B cell (primary cell): ENCODE results near the gene PRKCH. TPM values are rescaled to one million over a fixed set of nuclear protein-coding genes. Genes with fewer than 3 reads are reported as not detected.

Experiments used
- ATAC-seq: fragments of 200-7000 bp; cut with Tn5 transposase; one replicate; pipeline ENCODE4 v1.10.0; 2021; ENCODE audit warnings: low read depth, mild to moderate bottlenecking, moderate number of reproducible peaks, moderate library complexity
- CTCF ChIA-PET: fragments of 350-600 bp; sonication (Branson Sonifier 250); formaldehyde crosslinking; loops from one replicate; lab custom pipeline; 2021; ENCODE audit warnings: antibody characterized with exemption, inconsistent platforms; lab: Charles Lee
- POLR2A ChIA-PET: fragments of 350-600 bp; sonication (Branson Sonifier 250); formaldehyde crosslinking; loops from one replicate; lab custom pipeline; 2021; ENCODE audit warnings: antibody characterized with exemption; lab: Charles Lee
- DNase-seq: peaks from one replicate; pipeline ENCODE4 v3.0.0; 2013
- H2AFZ ChIP-seq: 2 replicates; pipeline ENCODE4 v1.6.1; 2012; ENCODE audit warnings: mild to moderate bottlenecking, low read depth, low read length; ENCODE audit not compliant: insufficient read depth, poor library complexity, severe bottlenecking
- H3K27ac ChIP-seq, 2 donors: 1 replicate in 1 of 2; 2 replicates in 1 of 2; pipeline ENCODE4 v1.5.1; 2012 to 2013; ENCODE audit warnings: low read length in 2 of 2, mild to moderate bottlenecking in 2 of 2, moderate library complexity in 1 of 2
- H3K27me3 ChIP-seq, 4 experiments: fragments of 200-600 bp in 1 of 4; sonication (generic) in 1 of 4; replicated peaks in 1 of 4; 1 replicate in 2 of 4; 2 replicates in 2 of 4; pipeline versions ENCODE4 v1.6.1 to v1.7.0; 2013 to 2016; ENCODE audit warnings: low read length in 3 of 4, mild to moderate bottlenecking in 2 of 4, mixed read lengths in 1 of 4, moderate library complexity in 1 of 4; ENCODE audit not compliant: insufficient read depth in 4 of 4, control insufficient read depth in 3 of 4; ENCODE audit errors: control extremely low read depth in 1 of 4
- H3K36me3 ChIP-seq, 2 experiments: replicated peaks in 1 of 2; 1 replicate in 1 of 2; 2 replicates in 1 of 2; pipeline versions ENCODE4 v1.6.1 to v1.7.1; 2013; ENCODE audit warnings: low read length in 1 of 2; ENCODE audit not compliant: insufficient read depth in 2 of 2, control insufficient read depth in 1 of 2; ENCODE audit errors: control extremely low read depth in 1 of 2, extremely low read depth in 1 of 2
- H3K4me1 ChIP-seq, 2 donors: fragments of 200-600 bp in 1 of 2; sonication (generic) in 1 of 2; 1 replicate in 1 of 2; 2 replicates in 1 of 2; pipeline versions ENCODE4 v1.5.1 to v1.6.1; 2013 to 2017; ENCODE audit warnings: low read length in 2 of 2; ENCODE audit not compliant: control insufficient read depth in 2 of 2, insufficient read depth in 2 of 2
- H3K4me2 ChIP-seq: replicated peaks from 2 replicates; pipeline ENCODE3; 2012; ENCODE audit warnings: mild to moderate bottlenecking, low read depth, low read length; ENCODE audit not compliant: poor library complexity, severe bottlenecking
- H3K4me3 ChIP-seq, 5 experiments: fragments of 200-600 bp in 1 of 5; sonication (generic) in 1 of 5; 1 replicate in 3 of 5; 2 replicates in 2 of 5; pipeline versions ENCODE4 v1.5.1 to v1.7.0; 2011 to 2016; ENCODE audit warnings: low read length in 4 of 5, mild to moderate bottlenecking in 4 of 5, low read depth in 2 of 5, control low read depth in 1 of 5, moderate library complexity in 1 of 5; ENCODE audit not compliant: insufficient read depth in 1 of 5; ENCODE audit errors: control extremely low read depth in 1 of 5, extremely low read depth in 1 of 5
- H3K79me2 ChIP-seq: fragments of 200-600 bp; sonication (generic); one replicate; pipeline ENCODE4 v1.6.0; 2016; ENCODE audit warnings: low read length; ENCODE audit not compliant: control insufficient read depth, insufficient read depth
- H3K9ac ChIP-seq: fragments of 200-600 bp; sonication (generic); 2 replicates; pipeline ENCODE4 v1.6.1; 2017; ENCODE audit warnings: mild to moderate bottlenecking, low read length, moderate library complexity
- H3K9me3 ChIP-seq, 3 donors: one replicate each; pipeline versions ENCODE4 v1.6.1 to v1.7.1; 2013; ENCODE audit warnings: low read length in 2 of 3; ENCODE audit not compliant: control insufficient read depth in 2 of 3, insufficient read depth in 1 of 3; ENCODE audit errors: control extremely low read depth in 1 of 3
- H4K20me1 ChIP-seq: 2 replicates; pipeline ENCODE4 v1.6.0; 2012; ENCODE audit warnings: mild to moderate bottlenecking, low read length; ENCODE audit not compliant: insufficient read depth, control insufficient read depth, poor library complexity, severe bottlenecking
- H3K27ac Mint-ChIP-seq: one replicate; pipeline ENCODE4 v1.8.0; 2021; ENCODE audit warnings: mixed read lengths
- H3K27me3 Mint-ChIP-seq: one replicate; pipeline ENCODE4 v1.8.0; 2021; ENCODE audit warnings: mixed read lengths
- H3K4me1 Mint-ChIP-seq: one replicate; pipeline ENCODE4 v1.8.0; 2021; ENCODE audit warnings: mixed read lengths
- H3K4me3 Mint-ChIP-seq: one replicate; pipeline ENCODE4 v1.8.0; 2021; ENCODE audit warnings: mixed read lengths
- H3K9me3 Mint-ChIP-seq: one replicate; pipeline ENCODE4 v1.8.0; 2022; ENCODE audit warnings: mixed read lengths; ENCODE audit not compliant: insufficient read depth
- EZH2 ChIP-seq: IDR thresholded peaks from 2 replicates; pipeline ENCODE4 v1.6.1; 2012; ENCODE audit warnings: borderline replicate concordance, low read depth, mild to moderate bottlenecking, moderate library complexity, low read length; ENCODE audit not compliant: insufficient read depth, poor library complexity, severe bottlenecking
- WGBS: methylation state at CpG from one replicate; pipeline ENCODE4 v1.1.5; 2013; ENCODE audit warnings: missing lambda C conversion rate; ENCODE audit not compliant: insufficient coverage; 5-methylcytosine and 5-hydroxymethylcytosine counted together
- intact Hi-C: fragments of 100-400 bp; cut with micrococcal nuclease; formaldehyde crosslinking; loops from one replicate; pipeline ENCODE4 v1.10.0; 2022
- polyA plus RNA-seq: library from polyadenylated mRNA; depleted of rRNA; stranded (reverse); fragments of >200 nt; gene quantifications from 2 replicates; pipeline ENCODE4 v1.2.3, GENCODE V29; 2012
- total RNA-seq, 2 donors: library from RNA; stranded (reverse); fragments of 120-200 nt in 1 of 2; gene quantifications; 1 replicate in 1 of 2; 2 replicates in 1 of 2; pipeline versions ENCODE4 v1.2.3 to v1.2.4, GENCODE V29; 2013 to 2022
- TF ChIP-seq, protein P1 (sequence below): fragments of 200-600 bp; IDR thresholded peaks from one replicate; pipeline ENCODE4 v1.8.0; 2022; ENCODE audit warnings: antibody characterized with exemption, mild to moderate bottlenecking

Gene PRKCH
- total and polyA plus RNA-seq, 2 donors (not counting 1 experiment from before 2014, with no cell fraction given): 2.0 to 5.0 TPM

DNA sequence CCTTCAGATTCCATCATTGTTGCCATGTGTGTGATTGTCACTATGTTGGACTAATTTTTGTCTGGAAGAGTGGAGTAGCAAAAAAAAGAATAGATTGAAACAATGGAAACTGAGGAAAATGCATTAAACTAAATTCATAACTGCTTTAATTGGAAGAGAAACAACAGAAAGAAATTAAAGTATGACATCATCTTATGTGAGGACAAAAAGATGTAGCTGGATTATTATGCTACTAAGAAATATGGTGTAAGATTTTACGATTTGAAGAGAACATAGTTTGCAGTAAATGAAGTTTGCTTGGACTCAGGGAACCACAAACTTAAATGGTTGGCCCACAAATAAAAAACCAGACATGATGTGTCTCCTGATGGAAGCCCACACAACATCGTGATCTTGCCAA, 76.8 kb downstream of the PRKCH start:
- Histone ChIP-seq H3K27me3 (no peaks in the 10 kb centered on the region), H4K20me1 (no peaks in the 10 kb centered on the region), H3K4me1 (no peaks in the 10 kb centered on the region), H3K4me2 (no peak overlapping the region), H3K27ac (no peak overlapping the region), H3K9me3 (no peaks in the 10 kb centered on the region), H3K9ac (no peak overlapping the region), H2AFZ (no peak overlapping the region), H3K79me2 (no peaks in the 10 kb centered on the region), H3K4me3 (no peak overlapping the region), H3K36me3 (no peaks in the 10 kb centered on the region)
- POLR2A ChIA-PET: no interaction called here
- Mint-ChIP-seq H3K27me3 (peaks cover 8% of the 10 kb centered on the region), H3K27ac (no peak overlapping the region), H3K9me3 (no peaks in the 10 kb centered on the region), H3K4me3 (no peak overlapping the region), H3K4me1 (no peaks in the 10 kb centered on the region)
- intact Hi-C loops: no loop called here
- WGBS: 80% methylated on average over 1 of the region's 2 CpGs
- ATAC-seq (no peak), DNase-seq (no peak)
- CTCF ChIA-PET: interaction anchor here (0.6 kb wide), 1 partner anchor 719 kb away, joined by 3 read pairs; no protein-coding TSS in a partner anchor
- TF ChIP-seq, protein P1, sequence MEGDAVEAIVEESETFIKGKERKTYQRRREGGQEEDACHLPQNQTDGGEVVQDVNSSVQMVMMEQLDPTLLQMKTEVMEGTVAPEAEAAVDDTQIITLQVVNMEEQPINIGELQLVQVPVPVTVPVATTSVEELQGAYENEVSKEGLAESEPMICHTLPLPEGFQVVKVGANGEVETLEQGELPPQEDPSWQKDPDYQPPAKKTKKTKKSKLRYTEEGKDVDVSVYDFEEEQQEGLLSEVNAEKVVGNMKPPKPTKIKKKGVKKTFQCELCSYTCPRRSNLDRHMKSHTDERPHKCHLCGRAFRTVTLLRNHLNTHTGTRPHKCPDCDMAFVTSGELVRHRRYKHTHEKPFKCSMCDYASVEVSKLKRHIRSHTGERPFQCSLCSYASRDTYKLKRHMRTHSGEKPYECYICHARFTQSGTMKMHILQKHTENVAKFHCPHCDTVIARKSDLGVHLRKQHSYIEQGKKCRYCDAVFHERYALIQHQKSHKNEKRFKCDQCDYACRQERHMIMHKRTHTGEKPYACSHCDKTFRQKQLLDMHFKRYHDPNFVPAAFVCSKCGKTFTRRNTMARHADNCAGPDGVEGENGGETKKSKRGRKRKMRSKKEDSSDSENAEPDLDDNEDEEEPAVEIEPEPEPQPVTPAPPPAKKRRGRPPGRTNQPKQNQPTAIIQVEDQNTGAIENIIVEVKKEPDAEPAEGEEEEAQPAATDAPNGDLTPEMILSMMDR: no peak
- no peak for TF ChIP-seq EZH2

DNA sequence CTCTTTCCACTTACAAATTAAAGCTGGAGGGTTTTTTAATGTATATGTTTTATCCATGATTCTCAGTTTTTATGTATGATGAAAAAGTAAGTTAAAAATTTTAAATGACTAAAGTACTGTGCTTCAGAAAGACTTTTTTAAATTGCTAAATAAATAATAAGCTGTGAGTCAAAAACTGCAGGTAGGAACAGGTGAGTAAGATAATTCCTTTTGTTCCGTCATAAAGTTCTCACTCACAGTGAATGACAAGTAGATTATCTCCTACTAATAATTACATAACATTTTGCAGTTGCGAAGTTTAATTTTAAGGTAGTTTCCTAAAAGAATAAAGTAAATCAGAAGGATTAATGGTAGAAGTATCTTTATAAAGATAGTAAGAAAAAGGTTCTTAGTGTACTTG, 78.0 kb downstream of the PRKCH start:
- H3K4me2 ChIP-seq: no peak overlapping the region
- H3K4me3 ChIP-seq: no peak overlapping the region
- peaks cover 8% of the 10 kb centered on the region for H3K27me3 Mint-ChIP-seq
- intact Hi-C loops: no loop called here
- no peaks in the 10 kb centered on the region for H3K9me3 ChIP-seq
- no peak overlapping the region for H3K4me3 Mint-ChIP-seq
- H3K36me3 ChIP-seq: no peaks in the 10 kb centered on the region
- no CpG with 5 or more reads among the region's 2 CpGs for WGBS
- no peak overlapping the region for H2AFZ ChIP-seq
- no peak overlapping the region for H3K9ac ChIP-seq
- H4K20me1 ChIP-seq: no peaks in the 10 kb centered on the region
- no peak overlapping the region for H3K27ac ChIP-seq
- ATAC-seq: no peak
- ChIA-PET CTCF (no interaction called here), POLR2A (no interaction called here)
- H3K4me1 Mint-ChIP-seq: peaks cover 5% of the 10 kb centered on the region
- no peak for DNase-seq
- H3K79me2 ChIP-seq: no peaks in the 10 kb centered on the region
- TF ChIP-seq EZH2: no peak
- TF ChIP-seq, protein P1: no peak
- no peaks in the 10 kb centered on the region for H3K4me1 ChIP-seq
- no peak overlapping the region for H3K27ac Mint-ChIP-seq
- H3K27me3 ChIP-seq: no peaks in the 10 kb centered on the region
- no peaks in the 10 kb centered on the region for H3K9me3 Mint-ChIP-seq
